CD14-positive monocyte (primary cell): ENCODE measurements around the gene SEPTIN6. TPM values are rescaled to one million over a fixed set of nuclear protein-coding genes. Genes with fewer than 3 reads are reported as not detected.

Experiments used
- DNase-seq, 3 donors: peaks; one replicate each; pipeline ENCODE4 v3.0.0-alpha.2; 2011 to 2022
- H2AFZ ChIP-seq: 2 replicates; pipeline ENCODE4 v1.6.0; 2012; ENCODE audit warnings: mild to moderate bottlenecking, low read depth, low read length, inconsistent platforms; ENCODE audit not compliant: insufficient read depth, poor library complexity, severe bottlenecking
- H3K27ac ChIP-seq, 2 donors: 1 replicate in 1 of 2; 2 replicates in 1 of 2; pipeline ENCODE4 v1.5.1; 2012 to 2013; ENCODE audit warnings: low read length in 2 of 2, control low read depth in 1 of 2, inconsistent platforms in 1 of 2, low read depth in 1 of 2, mild to moderate bottlenecking in 1 of 2
- H3K27me3 ChIP-seq, 2 donors: one replicate each; pipeline versions ENCODE4 v1.6.0 to v1.6.1; 2011 to 2013; ENCODE audit warnings: low read length in 2 of 2; ENCODE audit not compliant: control insufficient read depth in 2 of 2, insufficient read depth in 2 of 2
- H3K36me3 ChIP-seq, 2 donors: replicated peaks in 1 of 2; 1 replicate in 1 of 2; 2 replicates in 1 of 2; pipeline versions ENCODE4 v1.5.1 to v1.6.1; 2012 to 2013; ENCODE audit warnings: low read length in 2 of 2, control low read depth in 1 of 2, inconsistent platforms in 1 of 2, mild to moderate bottlenecking in 1 of 2; ENCODE audit not compliant: insufficient read depth in 2 of 2, control insufficient read depth in 1 of 2
- H3K4me1 ChIP-seq, 2 donors: 1 replicate in 1 of 2; 2 replicates in 1 of 2; pipeline versions ENCODE4 v1.5.1 to v1.6.1; 2012 to 2013; ENCODE audit warnings: low read length in 2 of 2, control low read depth in 1 of 2, inconsistent platforms in 1 of 2, mild to moderate bottlenecking in 1 of 2, moderate library complexity in 1 of 2; ENCODE audit not compliant: insufficient read depth in 2 of 2, control insufficient read depth in 1 of 2
- H3K4me2 ChIP-seq: replicated peaks from 2 replicates; pipeline ENCODE3; 2012; ENCODE audit warnings: low read length, moderate library complexity, mild to moderate bottlenecking; ENCODE audit not compliant: poor library complexity, severe bottlenecking; ENCODE audit errors: extremely low read depth
- H3K4me3 ChIP-seq, 3 experiments: fragments of 200-600 bp in 1 of 3; sonication (generic) in 1 of 3; replicated peaks in 1 of 3; 1 replicate in 2 of 3; 2 replicates in 1 of 3; pipeline ENCODE4 v1.5.1; 2011 to 2013; ENCODE audit warnings: low read length in 3 of 3, mild to moderate bottlenecking in 3 of 3, control low read depth in 2 of 3, low read depth in 2 of 3, inconsistent platforms in 1 of 3, moderate library complexity in 1 of 3
- H3K79me2 ChIP-seq: 2 replicates; pipeline ENCODE4 v1.6.0; 2012; ENCODE audit warnings: mild to moderate bottlenecking, control low read depth, inconsistent platforms, low read length, moderate library complexity; ENCODE audit not compliant: insufficient read depth
- H3K9ac ChIP-seq: 2 replicates; pipeline ENCODE4 v1.6.0; 2017; ENCODE audit warnings: low read length, mild to moderate bottlenecking; ENCODE audit not compliant: insufficient read depth, poor library complexity, severe bottlenecking
- H3K9me3 ChIP-seq, 2 donors: replicated peaks in 1 of 2; 1 replicate in 1 of 2; 2 replicates in 1 of 2; pipeline versions ENCODE4 v1.5.1 to v1.6.1; 2012 to 2013; ENCODE audit warnings: low read length in 2 of 2, control low read depth in 1 of 2; ENCODE audit not compliant: control insufficient read depth in 1 of 2, insufficient read depth in 1 of 2
- H4K20me1 ChIP-seq: 2 replicates; pipeline ENCODE4 v1.6.0; 2012; ENCODE audit warnings: mild to moderate bottlenecking, low read length, control low read depth, moderate library complexity; ENCODE audit not compliant: insufficient read depth
- H3K27ac Mint-ChIP-seq, 7 donors: one replicate each; pipeline ENCODE4 v1.8.0; 2020; ENCODE audit warnings: mild to moderate bottlenecking in 7 of 7, mixed read lengths in 7 of 7, moderate library complexity in 6 of 7, inconsistent platforms in 2 of 7
- H3K27me3 Mint-ChIP-seq, 3 donors: one replicate each; pipeline ENCODE4 v1.8.0; 2021 to 2022; ENCODE audit warnings: low read depth in 3 of 3, mild to moderate bottlenecking in 3 of 3, mixed read lengths in 3 of 3, moderate library complexity in 3 of 3, inconsistent platforms in 1 of 3
- H3K36me3 Mint-ChIP-seq, 2 donors: one replicate each; pipeline ENCODE4 v1.8.0; 2020; ENCODE audit warnings: mixed read lengths in 2 of 2, inconsistent platforms in 1 of 2, mild to moderate bottlenecking in 1 of 2
- H3K4me1 Mint-ChIP-seq: one replicate; pipeline ENCODE4 v1.8.0; 2020; ENCODE audit warnings: mild to moderate bottlenecking, mixed read lengths
- H3K4me3 Mint-ChIP-seq, 2 donors: one replicate each; pipeline ENCODE4 v1.8.0; 2020; ENCODE audit warnings: mild to moderate bottlenecking in 2 of 2, mixed read lengths in 2 of 2, moderate library complexity in 1 of 2
- H3K9me3 Mint-ChIP-seq, 7 donors: one replicate each; pipeline ENCODE4 v1.8.0; 2020 to 2022; ENCODE audit warnings: mixed read lengths in 7 of 7, mild to moderate bottlenecking in 6 of 7, moderate library complexity in 6 of 7, inconsistent platforms in 2 of 7
- WGBS: methylation state at CpG from one replicate; pipeline ENCODE4 v1.1.5; 2013; ENCODE audit warnings: missing lambda C conversion rate; ENCODE audit not compliant: insufficient coverage; 5-methylcytosine and 5-hydroxymethylcytosine counted together
- intact Hi-C, 2 donors: fragments of 100-400 bp; cut with micrococcal nuclease; formaldehyde crosslinking; loops; one replicate each; pipeline versions ENCODE4 v1.15.0 to v1.15.1; 2023
- polyA plus RNA-seq, 3 donors: library from polyadenylated mRNA; depleted of rRNA in 1 of 3; unstranded in 2 of 3; stranded (reverse) in 1 of 3; fragments of 300-500 nt in 2 of 3; fragments of >200 nt in 1 of 3; fragmentation: Illumina TruSeq in 2 of 3; gene quantifications; 1 replicate in 2 of 3; 2 replicates in 1 of 3; pipeline ENCODE4 v1.2.3, GENCODE V29; 2012 to 2021
- TF ChIP-seq, protein P1 (sequence below): fragments of 200-600 bp; IDR thresholded peaks from one replicate; pipeline ENCODE4 v1.8.0; 2022; ENCODE audit warnings: antibody characterized with exemption, mild to moderate bottlenecking

Gene SEPTIN6
- polyA plus RNA-seq, 3 donors: 21.8 to 52.7 (median 31.1) TPM

DNA sequence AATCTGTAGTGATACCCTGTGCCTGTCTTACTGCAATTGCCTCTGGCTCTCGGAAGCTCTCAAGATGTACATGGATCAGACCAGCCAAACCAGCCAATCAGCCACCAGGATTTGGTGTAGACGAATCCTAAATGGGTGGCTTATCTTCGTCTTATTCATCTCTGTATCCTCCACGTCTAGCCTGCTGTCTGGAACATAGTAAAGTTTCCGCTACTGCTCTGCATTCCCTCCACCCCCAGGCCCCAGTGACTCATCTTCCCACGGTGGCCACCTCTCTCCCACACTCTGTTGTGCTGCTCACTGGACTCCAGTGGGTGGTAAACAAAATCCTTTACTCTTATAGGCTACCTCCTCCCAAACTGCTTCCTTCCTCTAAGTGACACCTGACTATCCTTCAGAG, 37.8 kb downstream of the SEPTIN6 start:
- Mint-ChIP-seq H3K9me3 (peaks cover 0 to 2% (median 0%) of the 10 kb centered on the region in 7 donors), H3K4me1 (peaks cover 9% of the 10 kb centered on the region), H3K27me3 (peaks cover 0 to 4% (median 0%) of the 10 kb centered on the region in 3 donors), H3K27ac (peak overlapping the region in 5 of 7 donors; percentile 3 to 87 (median 33)), H3K4me3 (no peak overlapping the region), H3K36me3 (peaks cover 52 to 54% of the 10 kb centered on the region in 2 donors)
- Histone ChIP-seq H3K4me2 (no peak overlapping the region), H4K20me1 (no peaks in the 10 kb centered on the region), H3K4me1 (peaks cover 0 to 9% of the 10 kb centered on the region in 2 donors), H3K4me3 (no peak overlapping the region), H3K27me3 (no peaks in the 10 kb centered on the region), H3K9ac (no peak overlapping the region), H3K27ac (peak overlapping the region in 1 of 2 donors; percentile 21), H3K79me2 (no peaks in the 10 kb centered on the region), H2AFZ (no peak overlapping the region), H3K36me3 (peaks cover 21 to 51% of the 10 kb centered on the region in 2 donors), H3K9me3 (no peaks in the 10 kb centered on the region)
- peak; percentile 12 to 59 (median 13) for DNase-seq
- intact Hi-C loops: no loop called here
- WGBS: 61% methylated on average over 2 of the region's 6 CpGs
- TF ChIP-seq, protein P1, sequence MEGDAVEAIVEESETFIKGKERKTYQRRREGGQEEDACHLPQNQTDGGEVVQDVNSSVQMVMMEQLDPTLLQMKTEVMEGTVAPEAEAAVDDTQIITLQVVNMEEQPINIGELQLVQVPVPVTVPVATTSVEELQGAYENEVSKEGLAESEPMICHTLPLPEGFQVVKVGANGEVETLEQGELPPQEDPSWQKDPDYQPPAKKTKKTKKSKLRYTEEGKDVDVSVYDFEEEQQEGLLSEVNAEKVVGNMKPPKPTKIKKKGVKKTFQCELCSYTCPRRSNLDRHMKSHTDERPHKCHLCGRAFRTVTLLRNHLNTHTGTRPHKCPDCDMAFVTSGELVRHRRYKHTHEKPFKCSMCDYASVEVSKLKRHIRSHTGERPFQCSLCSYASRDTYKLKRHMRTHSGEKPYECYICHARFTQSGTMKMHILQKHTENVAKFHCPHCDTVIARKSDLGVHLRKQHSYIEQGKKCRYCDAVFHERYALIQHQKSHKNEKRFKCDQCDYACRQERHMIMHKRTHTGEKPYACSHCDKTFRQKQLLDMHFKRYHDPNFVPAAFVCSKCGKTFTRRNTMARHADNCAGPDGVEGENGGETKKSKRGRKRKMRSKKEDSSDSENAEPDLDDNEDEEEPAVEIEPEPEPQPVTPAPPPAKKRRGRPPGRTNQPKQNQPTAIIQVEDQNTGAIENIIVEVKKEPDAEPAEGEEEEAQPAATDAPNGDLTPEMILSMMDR: no peak

DNA sequence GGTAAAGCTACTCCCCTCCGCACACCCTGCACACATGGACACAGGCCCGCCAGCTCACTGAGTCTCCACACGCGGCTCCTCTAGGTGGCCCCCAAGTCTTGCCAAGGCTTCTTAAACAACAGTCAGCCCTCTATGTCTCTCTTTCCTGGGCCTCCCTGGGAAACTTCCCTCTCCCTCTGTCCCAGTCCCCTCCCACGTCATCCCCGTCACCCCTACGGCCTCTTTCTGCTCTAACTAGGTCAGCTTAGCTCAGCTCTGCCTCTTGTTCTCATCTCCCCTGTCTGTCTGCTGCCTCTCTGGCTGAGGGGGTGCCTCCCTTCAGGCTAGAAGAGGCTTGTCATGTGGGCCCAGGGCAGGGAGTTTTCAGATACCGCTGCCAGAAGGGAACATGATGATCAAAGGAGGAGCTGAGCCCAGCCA, 38.8 kb downstream of the SEPTIN6 start:
- H3K4me3 Mint-ChIP-seq: no peak overlapping the region
- no peak for DNase-seq
- Histone ChIP-seq H3K4me1 (peaks cover 0 to 9% of the 10 kb centered on the region in 2 donors), H4K20me1 (no peaks in the 10 kb centered on the region), H3K4me2 (no peak overlapping the region), H3K9me3 (no peaks in the 10 kb centered on the region), H3K79me2 (no peaks in the 10 kb centered on the region), H3K9ac (no peak overlapping the region), H3K27me3 (no peaks in the 10 kb centered on the region), H3K36me3 (peaks cover 26 to 49% of the 10 kb centered on the region in 2 donors), H3K4me3 (no peak overlapping the region), H3K27ac (no peak overlapping the region), H2AFZ (no peak overlapping the region)
- no CpG with 5 or more reads among the region's 8 CpGs for WGBS
- H3K27me3 Mint-ChIP-seq: peaks cover 0 to 5% (median 0%) of the 10 kb centered on the region in 3 donors
- intact Hi-C loops: no loop called here
- peaks cover 0 to 2% (median 0%) of the 10 kb centered on the region in 7 donors for H3K9me3 Mint-ChIP-seq
- peak overlapping the region in 5 of 7 donors; percentile 25 to 82 (median 60) for H3K27ac Mint-ChIP-seq
- H3K4me1 Mint-ChIP-seq: peaks cover 9% of the 10 kb centered on the region
- H3K36me3 Mint-ChIP-seq: peaks cover 52 to 56% of the 10 kb centered on the region in 2 donors
- TF ChIP-seq, protein P1: no peak
